Endothelial cell of umbilical vein (primary cell): ENCODE measurements around the gene NCOA7.

Source experiments
- EZH2 ChIP-seq: IDR thresholded peaks from 2 replicates; pipeline ENCODE4 v1.6.1; 2012; ENCODE audit warnings: borderline replicate concordance, low read depth, mild to moderate bottlenecking, moderate library complexity, low read length, inconsistent platforms; ENCODE audit not compliant: severe bottlenecking
- JUN ChIP-seq: IDR thresholded peaks from 2 replicates; pipeline ENCODE4 v1.6.1; 2011; ENCODE audit warnings: borderline replicate concordance, low read depth; ENCODE audit not compliant: insufficient read length, insufficient read depth
- POLR2A ChIP-seq: IDR thresholded peaks from 2 replicates; pipeline ENCODE4 v1.6.1; 2012; ENCODE audit warnings: low read depth, mild to moderate bottlenecking, control low read depth, low read length
- POLR2AphosphoS5 ChIP-seq: IDR thresholded peaks from 2 replicates; pipeline ENCODE4 v1.6.1; 2012; ENCODE audit warnings: low read depth, mild to moderate bottlenecking, control low read depth, low read length, moderate library complexity; ENCODE audit not compliant: insufficient read depth
- TF ChIP-seq, protein P1 (sequence below), 2 donors: IDR thresholded peaks; 1 replicate in 1 of 2; 2 replicates in 1 of 2; pipeline ENCODE4 v1.5.1; 2011; ENCODE audit warnings: low read length in 2 of 2, mild to moderate bottlenecking in 2 of 2, moderate library complexity in 2 of 2, control low read depth in 1 of 2, inconsistent platforms in 1 of 2, low read depth in 1 of 2; ENCODE audit not compliant: insufficient read depth in 1 of 2; ENCODE audit errors: extremely low read depth in 1 of 2
- TF ChIP-seq, protein P2 (sequence below): IDR thresholded peaks from 2 replicates; pipeline ENCODE4 v1.6.1; 2011; ENCODE audit not compliant: insufficient read depth, insufficient read length

DNA sequence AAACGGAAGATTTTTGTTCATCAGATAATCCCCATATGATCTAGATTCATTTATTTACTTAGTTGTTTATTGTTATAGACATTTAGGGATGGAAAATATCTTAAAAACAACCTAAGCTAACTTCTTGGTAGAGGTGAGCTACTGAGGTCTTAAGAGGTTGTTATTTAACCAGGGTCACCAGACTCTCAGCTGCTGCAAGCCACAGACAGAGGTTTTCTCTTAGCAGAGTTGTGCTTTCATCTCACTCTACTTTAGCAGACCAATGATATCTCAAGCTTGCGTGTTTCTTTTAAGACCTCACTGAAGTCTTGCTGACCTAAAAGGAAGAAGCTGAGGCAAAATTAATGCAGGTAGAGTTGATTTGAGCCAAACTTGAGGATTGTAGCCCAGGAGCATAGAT lies 43.6 kb downstream of the NCOA7 start:
- TF ChIP-seq, protein P1, sequence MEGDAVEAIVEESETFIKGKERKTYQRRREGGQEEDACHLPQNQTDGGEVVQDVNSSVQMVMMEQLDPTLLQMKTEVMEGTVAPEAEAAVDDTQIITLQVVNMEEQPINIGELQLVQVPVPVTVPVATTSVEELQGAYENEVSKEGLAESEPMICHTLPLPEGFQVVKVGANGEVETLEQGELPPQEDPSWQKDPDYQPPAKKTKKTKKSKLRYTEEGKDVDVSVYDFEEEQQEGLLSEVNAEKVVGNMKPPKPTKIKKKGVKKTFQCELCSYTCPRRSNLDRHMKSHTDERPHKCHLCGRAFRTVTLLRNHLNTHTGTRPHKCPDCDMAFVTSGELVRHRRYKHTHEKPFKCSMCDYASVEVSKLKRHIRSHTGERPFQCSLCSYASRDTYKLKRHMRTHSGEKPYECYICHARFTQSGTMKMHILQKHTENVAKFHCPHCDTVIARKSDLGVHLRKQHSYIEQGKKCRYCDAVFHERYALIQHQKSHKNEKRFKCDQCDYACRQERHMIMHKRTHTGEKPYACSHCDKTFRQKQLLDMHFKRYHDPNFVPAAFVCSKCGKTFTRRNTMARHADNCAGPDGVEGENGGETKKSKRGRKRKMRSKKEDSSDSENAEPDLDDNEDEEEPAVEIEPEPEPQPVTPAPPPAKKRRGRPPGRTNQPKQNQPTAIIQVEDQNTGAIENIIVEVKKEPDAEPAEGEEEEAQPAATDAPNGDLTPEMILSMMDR (IDR thresholded peaks at IDR 0.05; ENCODE audit: extremely low read depth in 1 of 2, insufficient read depth in 1 of 2, low read depth in 1 of 2, low read length in 2 of 2), result no peak
- TF ChIP-seq JUN, result no peak
- TF ChIP-seq POLR2A, result no peak
- no peak for TF ChIP-seq EZH2
- TF ChIP-seq, protein P2, sequence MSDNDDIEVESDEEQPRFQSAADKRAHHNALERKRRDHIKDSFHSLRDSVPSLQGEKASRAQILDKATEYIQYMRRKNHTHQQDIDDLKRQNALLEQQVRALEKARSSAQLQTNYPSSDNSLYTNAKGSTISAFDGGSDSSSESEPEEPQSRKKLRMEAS, result no peak
- no peak for TF ChIP-seq POLR2AphosphoS5
